Dermis microvascular lymphatic vessel endothelial cell (primary cell): ENCODE results near the gene HMMR. TPM values are rescaled to one million over a fixed set of nuclear protein-coding genes. Genes with fewer than 3 reads are reported as not detected.
"Not testable (repeated sequence)": the region's sequence is repeated elsewhere in the genome, so short reads cannot be mapped to it uniquely, and the experiment has no call there.

Experiments used
- DNase-seq, 2 donors: peaks; one replicate each; pipeline versions ENCODE4 v3.0.0 to v3.0.0-alpha.2; 2010; ENCODE audit warnings: low read depth in 2 of 2
- total RNA-seq: library from RNA; depleted of rRNA; stranded (reverse); fragments of >200 nt; gene quantifications from 2 replicates; pipeline ENCODE4 v1.2.1, GENCODE V29; 2014

HMMR gene
- total RNA-seq, 1 donor from 2014 or later, result 27.1 TPM

GRCh38 chr5:163505368-163506094 is 45.1 kb downstream of the HMMR start, which contains the start of gene MAT2B:
Gene MAT2B (plus strand): TSS chr5:163505619. CDS start chr5:163505687, 68 bp downstream.
- DNase-seq, result peak; percentile 81 to 97

- no peak for DNase-seq
Measured at GRCh38 chr5:163506095-163506457, 45.6 kb downstream of the HMMR start.

GRCh38 chr5:163506726-163507125 is 46.3 kb downstream of the HMMR start:
- peak in 1 of 2 donors; percentile 57 for DNase-seq

- no peak for DNase-seq
Measured at GRCh38 chr5:163508753-163509152, 48.3 kb downstream of the HMMR start.

- peak in 1 of 2 donors; percentile 71 for DNase-seq
Measured at GRCh38 chr5:163509291-163509951, 49.0 kb downstream of the HMMR start.

GRCh38 chr5:163512526-163512925 is 52.1 kb downstream of the HMMR start:
- no peak for DNase-seq

- no peak for DNase-seq
Measured at GRCh38 chr5:163525096-163525495, 64.7 kb downstream of the HMMR start.

- no peak for DNase-seq
Measured at GRCh38 chr5:163529698-163530097, 69.3 kb downstream of the HMMR start.

- no peak for DNase-seq
Measured at GRCh38 chr5:163531272-163531671, 70.8 kb downstream of the HMMR start.

- no peak for DNase-seq
Measured at GRCh38 chr5:163532171-163533084, 72.0 kb downstream of the HMMR start.

GRCh38 chr5:163533223-163533622 is 72.8 kb downstream of the HMMR start:
- no peak for DNase-seq

- no peak for DNase-seq
Measured at GRCh38 chr5:163534492-163535094, 74.2 kb downstream of the HMMR start.

- DNase-seq, result no peak
Measured at GRCh38 chr5:163535290-163535689, 74.9 kb downstream of the HMMR start.

GRCh38 chr5:163536442-163536841 is 76.0 kb downstream of the HMMR start:
- DNase-seq, result not testable (repeated sequence)

GRCh38 chr5:163540696-163541095 is 80.3 kb downstream of the HMMR start:
- DNase-seq, result no peak

Other genes starting within 250 kb of the HMMR start
- 247 and 300 TPM in 2 replicates for gene CCNG1, start 23.0 kb upstream of the HMMR start, total RNA-seq
- gene NUDCD2, start 530 bp upstream of the HMMR start, total RNA-seq, result 3.5 and 4.6 TPM in 2 replicates
- 92.3 and 93.2 TPM in 2 replicates for gene MAT2B, start 45.0 kb downstream of the HMMR start, total RNA-seq